MM.1S (cell line): ENCODE data around the gene TMEM179B.

Source experiments
- DNase-seq: peaks from one replicate; pipeline ENCODE4 v3.0.0-alpha.2; 2015
- H2AFZ ChIP-seq: fragments of 300-600 bp; sonication (generic); 2 replicates; pipeline ENCODE4 v1.6.0; 2016; ENCODE audit warnings: antibody characterized with exemption, low read length
- H3F3A ChIP-seq: fragments of 300-600 bp; sonication (generic); 2 replicates; pipeline ENCODE4 v1.6.1; 2016; ENCODE audit warnings: mild to moderate bottlenecking, antibody characterized with exemption, low read length, moderate library complexity, mixed read lengths; ENCODE audit not compliant: insufficient read depth
- H3K27ac ChIP-seq: fragments of 300-600 bp; sonication (generic); 2 replicates; pipeline ENCODE4 v1.5.1; 2016; ENCODE audit warnings: mild to moderate bottlenecking, low read length
- H3K27me3 ChIP-seq: fragments of 300-600 bp; sonication (generic); replicated peaks from 2 replicates; pipeline ENCODE4 v1.6.0; 2016; ENCODE audit warnings: low read length; ENCODE audit not compliant: insufficient read depth
- H3K36me3 ChIP-seq: fragments of 300-600 bp; sonication (generic); replicated peaks from 2 replicates; pipeline ENCODE4 v1.6.1; 2016; ENCODE audit warnings: mild to moderate bottlenecking, low read length, mixed read lengths; ENCODE audit not compliant: insufficient read depth
- H3K4me1 ChIP-seq: fragments of 300-600 bp; sonication (generic); 2 replicates; pipeline ENCODE4 v1.6.1; 2016; ENCODE audit warnings: low read length, mixed read lengths
- H3K4me2 ChIP-seq: fragments of 300-600 bp; sonication (generic); 2 replicates; pipeline ENCODE4 v1.6.0; 2016; ENCODE audit warnings: low read depth, low read length
- H3K4me3 ChIP-seq: fragments of 300-600 bp; sonication (generic); 2 replicates; pipeline ENCODE4 v1.5.1; 2016; ENCODE audit warnings: low read length, mixed read lengths
- H3K79me2 ChIP-seq: fragments of 300-600 bp; sonication (generic); 2 replicates; pipeline ENCODE4 v1.6.1; 2016; ENCODE audit warnings: mixed run types, low read length, mixed read lengths
- H3K9ac ChIP-seq: fragments of 300-600 bp; sonication (generic); 2 replicates; pipeline ENCODE4 v1.6.1; 2016; ENCODE audit warnings: low read length, mixed read lengths
- H3K9me2 ChIP-seq: fragments of 300-600 bp; sonication (generic); replicated peaks from 2 replicates; pipeline ENCODE4 v1.6.1; 2016; ENCODE audit warnings: mild to moderate bottlenecking, low read length, mixed read lengths; ENCODE audit not compliant: insufficient read depth
- H3K9me3 ChIP-seq: fragments of 300-600 bp; sonication (generic); replicated peaks from 2 replicates; pipeline ENCODE4 v1.6.1; 2016; ENCODE audit warnings: mild to moderate bottlenecking, low read length, mixed read lengths; ENCODE audit not compliant: insufficient read depth
- H4K20me1 ChIP-seq: fragments of 300-600 bp; sonication (generic); 2 replicates; pipeline ENCODE4 v1.6.1; 2016; ENCODE audit warnings: mild to moderate bottlenecking, low read length, moderate library complexity, mixed read lengths; ENCODE audit not compliant: insufficient read depth
- EZH2 ChIP-seq: fragments of 300-600 bp; sonication (generic); optimal IDR thresholded peaks from 2 replicates; pipeline ENCODE3; 2017; ENCODE audit warnings: low read depth, mild to moderate bottlenecking, antibody characterized with exemption, low read length, mixed read lengths
- EZH2phosphoT487 ChIP-seq: fragments of 300-600 bp; sonication (generic); IDR thresholded peaks from 2 replicates; pipeline ENCODE4 v1.6.1; 2018; ENCODE audit warnings: antibody characterized with exemption, low read length
- TF ChIP-seq, protein P1 (sequence below): fragments of 300-600 bp; sonication (generic); IDR thresholded peaks from 2 replicates; pipeline ENCODE4 v1.5.1; 2016; ENCODE audit warnings: antibody characterized with exemption, low read length, mixed read lengths

Gene TMEM179B

DNA sequence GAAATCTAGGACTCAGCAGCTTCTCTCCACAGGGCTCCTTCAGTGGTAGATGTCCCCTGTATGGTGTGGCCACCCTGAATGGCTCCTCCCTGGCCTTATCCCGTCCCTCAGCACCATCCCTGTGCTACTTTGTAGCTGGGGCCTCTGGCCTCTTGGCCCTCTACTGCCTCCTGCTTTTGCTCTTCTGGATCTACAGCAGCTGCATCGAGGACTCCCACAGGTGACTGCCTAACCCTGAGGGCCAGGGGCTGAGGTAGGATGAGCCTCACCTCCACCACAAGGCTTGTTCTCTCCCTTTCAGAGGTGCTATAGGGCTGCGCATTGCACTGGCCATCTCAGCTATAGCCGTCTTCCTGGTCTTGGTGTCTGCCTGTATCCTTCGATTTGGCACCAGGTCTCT is 1.8 kb downstream of the TMEM179B start:
- Histone ChIP-seq H4K20me1 (no peaks in the 10 kb centered on the region), H3K4me3 (no peak overlapping the region), H3K27me3 (no peaks in the 10 kb centered on the region), H3K9me3 (no peaks in the 10 kb centered on the region), H2AFZ (no peak overlapping the region), H3K27ac (no peak overlapping the region), H3K36me3 (no peaks in the 10 kb centered on the region), H3K79me2 (peaks cover 48% of the 10 kb centered on the region), H3K4me1 (peaks cover 30% of the 10 kb centered on the region), H3K9ac (no peak overlapping the region), H3K4me2 (no peak overlapping the region), H3F3A (peaks cover 38% of the 10 kb centered on the region), H3K9me2 (no peaks in the 10 kb centered on the region)
- TF ChIP-seq, protein P1, sequence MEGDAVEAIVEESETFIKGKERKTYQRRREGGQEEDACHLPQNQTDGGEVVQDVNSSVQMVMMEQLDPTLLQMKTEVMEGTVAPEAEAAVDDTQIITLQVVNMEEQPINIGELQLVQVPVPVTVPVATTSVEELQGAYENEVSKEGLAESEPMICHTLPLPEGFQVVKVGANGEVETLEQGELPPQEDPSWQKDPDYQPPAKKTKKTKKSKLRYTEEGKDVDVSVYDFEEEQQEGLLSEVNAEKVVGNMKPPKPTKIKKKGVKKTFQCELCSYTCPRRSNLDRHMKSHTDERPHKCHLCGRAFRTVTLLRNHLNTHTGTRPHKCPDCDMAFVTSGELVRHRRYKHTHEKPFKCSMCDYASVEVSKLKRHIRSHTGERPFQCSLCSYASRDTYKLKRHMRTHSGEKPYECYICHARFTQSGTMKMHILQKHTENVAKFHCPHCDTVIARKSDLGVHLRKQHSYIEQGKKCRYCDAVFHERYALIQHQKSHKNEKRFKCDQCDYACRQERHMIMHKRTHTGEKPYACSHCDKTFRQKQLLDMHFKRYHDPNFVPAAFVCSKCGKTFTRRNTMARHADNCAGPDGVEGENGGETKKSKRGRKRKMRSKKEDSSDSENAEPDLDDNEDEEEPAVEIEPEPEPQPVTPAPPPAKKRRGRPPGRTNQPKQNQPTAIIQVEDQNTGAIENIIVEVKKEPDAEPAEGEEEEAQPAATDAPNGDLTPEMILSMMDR: no peak
- TF ChIP-seq EZH2: no peak
- TF ChIP-seq EZH2phosphoT487: no peak
- DNase-seq: no peak

DNA sequence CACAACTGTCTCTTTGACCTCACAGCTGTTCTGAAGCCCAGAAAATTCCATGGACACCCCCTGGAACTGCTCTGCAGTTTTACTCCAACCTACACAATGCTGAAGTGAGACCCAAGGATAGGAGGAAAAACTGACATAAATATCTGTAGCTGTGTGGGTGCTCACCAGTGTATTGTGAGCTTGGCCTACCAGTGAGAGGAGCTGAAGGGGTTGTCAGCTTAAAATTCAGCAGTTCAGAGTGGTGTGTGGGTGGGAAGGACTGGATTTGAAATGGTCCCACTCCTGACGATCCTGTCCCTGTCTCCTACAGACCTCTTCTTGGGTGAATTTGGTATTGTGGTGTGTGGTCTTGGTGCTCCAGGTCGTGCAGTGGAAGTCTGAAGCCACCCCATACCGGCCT is 2.4 kb downstream of the TMEM179B start:
- peaks cover 30% of the 10 kb centered on the region for H3K4me1 ChIP-seq
- no peaks in the 10 kb centered on the region for H3K9me3 ChIP-seq
- no peak for DNase-seq
- H3K27ac ChIP-seq: no peak overlapping the region
- H3K9me2 ChIP-seq: no peaks in the 10 kb centered on the region
- no peak overlapping the region for H2AFZ ChIP-seq
- no peaks in the 10 kb centered on the region for H4K20me1 ChIP-seq
- H3K4me3 ChIP-seq: no peak overlapping the region
- TF ChIP-seq EZH2: no peak
- TF ChIP-seq EZH2phosphoT487: no peak
- TF ChIP-seq, protein P1: no peak
- no peak overlapping the region for H3K9ac ChIP-seq
- H3K79me2 ChIP-seq: peaks cover 48% of the 10 kb centered on the region
- H3K4me2 ChIP-seq: no peak overlapping the region
- H3F3A ChIP-seq: peaks cover 38% of the 10 kb centered on the region
- 0 out of 2 replicates have a peak, but pooled peaks cover 3% of the 10 kb centered on the region for H3K36me3 ChIP-seq
- no peaks in the 10 kb centered on the region for H3K27me3 ChIP-seq

DNA sequence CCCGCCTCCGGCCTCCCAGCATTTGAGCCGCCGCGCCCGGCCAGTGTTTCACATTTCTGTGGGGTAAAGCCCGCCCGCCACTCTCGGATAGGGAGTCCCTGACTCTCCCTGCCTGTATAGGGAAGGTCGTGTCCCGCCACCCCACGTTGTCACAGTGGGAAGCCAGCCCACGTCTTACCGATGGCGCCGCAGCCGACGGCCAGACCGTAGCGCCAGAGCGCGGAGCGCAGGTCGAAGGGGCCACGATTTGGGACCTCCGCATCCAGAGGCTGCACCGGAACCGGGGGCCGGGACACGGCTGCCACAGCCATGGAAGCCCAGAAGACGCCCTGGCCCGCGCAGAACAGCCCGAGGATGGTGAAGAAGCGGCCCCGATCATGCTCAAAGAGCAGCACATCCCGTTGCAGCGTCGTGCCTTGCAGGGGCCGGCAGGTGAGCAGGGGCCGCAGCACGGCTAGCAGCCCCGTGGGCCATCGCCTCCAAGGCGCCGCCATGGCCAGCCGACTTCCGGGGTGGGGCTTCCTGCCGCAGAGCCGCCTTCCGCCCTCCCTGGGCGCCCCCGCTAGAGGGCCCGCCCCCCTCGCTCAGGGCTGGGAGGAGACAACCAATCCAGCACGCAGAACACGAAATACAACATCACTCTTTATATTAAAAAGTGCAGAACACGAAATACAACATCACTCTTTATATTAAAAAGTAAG is 4.4 kb downstream of the TMEM179B start, which contains the start of gene TMEM223:
TSS of gene TMEM223 (minus strand) at position 506 of the 701 bp plus-strand sequence. CDS start at position 494, 12 bp downstream.
- H3K36me3 ChIP-seq: 0 out of 2 replicates have a peak, but pooled peaks cover 3% of the 10 kb centered on the region
- peak within 1 kb of the TSS; percentile 60 for H2AFZ ChIP-seq
- peaks cover 42% of the 10 kb centered on the region for H3K79me2 ChIP-seq

More for the DNA sequence above, 4.4 kb downstream of the TMEM179B start, which contains the start of gene TMEM223:
- Histone ChIP-seq H4K20me1 (no peaks in the 10 kb centered on the region), H3K9ac (peak within 1 kb of the TSS; percentile 61), H3K9me2 (no peaks in the 10 kb centered on the region), H3K4me2 (peak within 1 kb of the TSS; percentile 87), H3K4me3 (peak within 1 kb of the TSS; percentile 92), H3K27me3 (no peaks in the 10 kb centered on the region), H3K9me3 (no peaks in the 10 kb centered on the region), H3K4me1 (peaks cover 23% of the 10 kb centered on the region), H3K27ac (peak within 1 kb of the TSS; percentile 30; the same call in 1 of the 2 replicates), H3F3A (peaks cover 33% of the 10 kb centered on the region)
- TF ChIP-seq, protein P1: no peak
- no peak for TF ChIP-seq EZH2phosphoT487
- TF ChIP-seq EZH2: no peak
- DNase-seq: peak; percentile 89
